ENCODE measurements around the gene TUBA4A. TPM values are rescaled to one million over a fixed set of nuclear protein-coding genes. Genes with fewer than 3 reads are reported as not detected.
"Not testable (repeated sequence)": the region's sequence is repeated elsewhere in the genome, so short reads cannot be mapped to it uniquely, and the experiment has no call there.

The TUBA4A gene
- total RNA-seq, 1 donor from 2014 or later, result 231 TPM

DNA sequence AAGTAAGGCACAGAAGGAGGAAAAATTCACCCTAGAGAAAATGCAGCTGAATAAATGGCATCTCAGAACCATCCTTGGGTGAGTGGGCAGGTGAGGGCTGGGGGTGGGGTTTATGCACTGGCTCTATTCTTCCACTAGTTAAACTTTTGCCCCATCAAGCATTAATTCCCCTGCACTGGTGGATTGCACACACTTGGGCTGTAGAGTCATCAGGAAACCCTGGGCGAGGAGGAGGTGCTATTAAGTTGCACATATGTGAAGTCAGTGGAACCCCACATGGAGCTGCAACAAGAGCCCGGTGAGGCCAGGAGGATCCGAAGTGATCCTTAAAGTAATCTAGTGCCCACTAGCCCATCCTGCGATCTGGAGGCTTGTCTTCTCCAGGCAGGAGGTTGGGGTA is 18.6 kb upstream of the TUBA4A start:
- peaks cover 5% of the 10 kb centered on the region for H3K27me3 Mint-ChIP-seq (ENCODE audit: low read depth)
- DNase-seq (ENCODE audit: low spot score), result no peak
- no peaks in the 10 kb centered on the region for H3K9me3 Mint-ChIP-seq
- no peaks in the 10 kb centered on the region for H3K36me3 Mint-ChIP-seq (ENCODE audit: low read depth)
- no peak overlapping the region for H3K4me3 Mint-ChIP-seq (ENCODE audit: low read depth)
- H3K4me1 Mint-ChIP-seq (ENCODE audit: low read depth), result peaks cover 6% of the 10 kb centered on the region
- intact Hi-C loops (cut with micrococcal nuclease), result no loop called here
- no peak overlapping the region for H3K27ac Mint-ChIP-seq

DNA sequence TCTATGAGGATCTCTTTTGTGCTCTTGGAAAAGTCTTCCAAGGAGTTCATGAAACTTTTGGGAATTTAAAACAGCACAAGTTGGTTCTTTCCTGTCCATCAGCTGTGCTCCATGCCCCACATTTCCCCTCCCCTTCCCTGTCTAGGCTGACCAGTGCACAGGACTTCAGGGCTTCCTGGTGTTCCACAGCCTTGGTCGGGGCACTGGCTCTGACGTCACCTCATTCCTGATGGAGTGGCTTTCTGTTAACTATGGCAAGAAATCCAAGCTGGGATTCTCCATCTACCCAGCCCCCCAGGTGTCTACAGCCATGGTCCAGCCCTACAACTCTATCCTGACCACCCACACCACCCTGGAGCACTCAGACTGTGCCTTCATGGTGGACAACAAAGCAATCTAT is 17.3 kb upstream of the TUBA4A start:
- Mint-ChIP-seq H3K36me3 (ENCODE audit: low read depth) (no peaks in the 10 kb centered on the region), H3K4me1 (ENCODE audit: low read depth) (peaks cover 2% of the 10 kb centered on the region), H3K27me3 (ENCODE audit: low read depth) (peaks cover 5% of the 10 kb centered on the region), H3K9me3 (no peaks in the 10 kb centered on the region), H3K27ac (no peak overlapping the region), H3K4me3 (ENCODE audit: low read depth) (no peak overlapping the region)
- no peak for DNase-seq (ENCODE audit: low spot score)
- intact Hi-C loops (cut with micrococcal nuclease), result no loop called here

DNA sequence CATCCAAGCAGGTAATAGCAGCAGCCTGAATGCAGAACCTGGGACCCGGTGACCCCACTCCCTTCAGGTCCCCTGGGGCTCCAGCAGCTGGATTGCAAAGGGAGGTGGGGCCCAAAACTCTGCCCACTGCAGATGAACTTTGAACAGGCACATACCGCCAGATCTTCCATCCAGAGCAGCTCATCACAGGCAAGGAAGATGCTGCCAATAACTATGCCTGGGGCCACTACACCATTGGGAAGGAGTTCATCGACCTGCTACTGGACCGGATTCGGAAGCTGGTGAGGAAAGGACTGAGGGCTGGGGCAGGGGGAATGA is 16.3 kb upstream of the TUBA4A start:
- Mint-ChIP-seq H3K27ac (no peak overlapping the region), H3K4me1 (ENCODE audit: low read depth) (peaks cover 2% of the 10 kb centered on the region), H3K27me3 (ENCODE audit: low read depth) (peaks cover 5% of the 10 kb centered on the region), H3K9me3 (no peaks in the 10 kb centered on the region), H3K36me3 (ENCODE audit: low read depth) (no peaks in the 10 kb centered on the region), H3K4me3 (ENCODE audit: low read depth) (no peak overlapping the region)
- DNase-seq (ENCODE audit: low spot score), result no peak
- intact Hi-C loops (cut with micrococcal nuclease), result no loop called here

DNA sequence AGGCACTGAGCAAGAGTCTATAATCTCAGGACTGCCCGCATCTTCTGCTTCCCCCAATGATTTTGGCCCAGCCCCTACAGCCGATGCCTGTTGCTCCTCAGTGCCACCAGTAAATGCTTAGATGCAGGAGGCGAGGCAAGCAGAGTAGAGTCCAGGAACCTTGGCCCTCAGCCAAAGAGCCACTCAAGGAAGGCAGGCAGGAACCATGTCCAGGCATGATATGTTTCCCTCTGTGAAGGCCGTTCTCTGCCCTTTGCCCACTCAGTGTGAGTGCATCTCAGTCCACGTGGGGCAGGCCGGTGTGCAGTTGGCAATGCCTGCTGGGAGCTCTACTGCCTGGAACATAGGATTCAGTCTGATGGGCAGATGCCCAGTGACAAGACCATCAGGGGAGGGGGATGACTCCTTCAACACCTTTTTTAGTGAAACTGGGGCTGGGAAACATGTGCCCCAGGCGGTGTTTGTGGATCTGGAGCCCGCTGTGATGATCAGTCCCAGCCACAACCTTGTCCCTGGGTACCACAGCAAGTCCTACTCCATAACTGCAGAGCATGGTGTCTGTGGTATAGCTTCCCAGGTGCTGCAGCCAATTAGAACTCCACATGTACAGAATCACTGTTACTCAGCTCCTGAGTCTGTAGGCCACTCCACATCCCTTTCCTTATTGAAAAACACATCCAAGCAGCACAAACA is 15.8 kb upstream of the TUBA4A start:
- DNase-seq (ENCODE audit: low spot score), result no peak
- intact Hi-C loops (cut with micrococcal nuclease), result no loop called here
- H3K9me3 Mint-ChIP-seq, result no peaks in the 10 kb centered on the region
- no peak overlapping the region for H3K27ac Mint-ChIP-seq
- peaks cover 2% of the 10 kb centered on the region for H3K4me1 Mint-ChIP-seq (ENCODE audit: low read depth)
- no peak overlapping the region for H3K4me3 Mint-ChIP-seq (ENCODE audit: low read depth)
- H3K36me3 Mint-ChIP-seq (ENCODE audit: low read depth), result no peaks in the 10 kb centered on the region
- H3K27me3 Mint-ChIP-seq (ENCODE audit: low read depth), result peaks cover 2% of the 10 kb centered on the region

DNA sequence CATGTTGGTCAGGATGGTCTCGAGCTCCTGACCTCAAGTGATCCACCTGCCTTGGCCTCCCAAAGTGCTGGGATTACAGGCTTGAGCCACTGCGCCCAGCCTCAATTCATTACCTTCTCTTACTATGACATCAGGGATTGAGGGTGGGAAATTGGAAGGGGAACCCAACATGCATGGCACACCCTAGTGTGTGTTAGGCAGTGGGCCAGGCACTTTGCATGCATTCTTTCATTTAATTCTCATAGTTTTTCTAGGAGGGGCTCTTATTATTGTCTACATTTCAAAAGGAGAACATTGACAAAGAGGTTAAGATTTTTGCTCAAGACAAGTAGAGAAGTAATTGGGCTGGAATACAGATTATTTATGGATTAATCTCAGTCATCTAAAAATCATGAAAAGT is 14.6 kb upstream of the TUBA4A start:
- no peak for DNase-seq (ENCODE audit: low spot score)
- intact Hi-C loops (cut with micrococcal nuclease), result no loop called here
- H3K4me1 Mint-ChIP-seq (ENCODE audit: low read depth), result peaks cover 2% of the 10 kb centered on the region
- H3K27ac Mint-ChIP-seq, result no peak overlapping the region
- H3K36me3 Mint-ChIP-seq (ENCODE audit: low read depth), result no peaks in the 10 kb centered on the region
- H3K9me3 Mint-ChIP-seq, result no peaks in the 10 kb centered on the region
- no peak overlapping the region for H3K4me3 Mint-ChIP-seq (ENCODE audit: low read depth)
- peaks cover 2% of the 10 kb centered on the region for H3K27me3 Mint-ChIP-seq (ENCODE audit: low read depth)

DNA sequence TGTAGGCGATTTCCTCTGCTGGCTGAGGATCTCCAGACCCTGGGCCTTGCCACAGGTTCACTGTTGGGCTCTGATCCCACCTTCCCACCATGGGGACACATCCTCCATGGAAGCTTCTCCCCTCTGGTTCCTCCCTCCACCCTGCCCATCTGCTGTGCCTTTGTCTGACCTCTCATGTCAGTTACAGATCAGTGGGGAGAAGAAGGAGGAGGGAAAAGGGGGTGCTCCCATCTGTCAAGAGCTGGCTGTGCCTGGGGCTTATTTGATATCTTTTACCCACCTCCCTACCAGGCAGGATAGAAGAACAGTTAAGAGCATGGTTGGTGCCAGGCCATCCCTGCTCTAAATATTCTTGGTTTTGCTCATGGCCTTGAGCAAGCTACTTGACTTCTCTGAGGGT is 13.2 kb upstream of the TUBA4A start:
- H3K27ac Mint-ChIP-seq, result no peak overlapping the region
- H3K4me3 Mint-ChIP-seq (ENCODE audit: low read depth), result no peak overlapping the region
- no peaks in the 10 kb centered on the region for H3K9me3 Mint-ChIP-seq
- H3K27me3 Mint-ChIP-seq (ENCODE audit: low read depth), result peaks cover 2% of the 10 kb centered on the region
- intact Hi-C loops (cut with micrococcal nuclease), result no loop called here
- no peak for DNase-seq (ENCODE audit: low spot score)
- H3K36me3 Mint-ChIP-seq (ENCODE audit: low read depth), result no peaks in the 10 kb centered on the region
- no peaks in the 10 kb centered on the region for H3K4me1 Mint-ChIP-seq (ENCODE audit: low read depth)

DNA sequence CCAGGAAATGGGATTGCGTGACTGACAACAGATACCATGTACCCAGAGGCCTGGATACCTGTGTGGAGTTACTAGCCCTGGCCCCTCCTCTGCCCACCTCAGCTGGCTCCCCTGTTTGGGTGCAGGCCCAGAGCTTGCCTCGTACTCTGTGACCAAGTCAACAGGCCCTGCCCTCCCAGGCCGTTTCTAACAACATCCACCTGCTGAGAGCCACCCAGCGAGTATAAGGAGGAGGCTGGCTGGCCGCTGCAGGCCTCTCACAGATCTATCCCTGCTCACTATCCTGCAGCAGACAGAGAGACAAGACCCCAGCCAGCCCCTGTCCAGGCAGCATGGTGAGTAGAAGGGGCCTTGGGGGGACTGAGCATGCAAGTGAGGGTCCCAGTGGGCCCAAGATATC is 12.5 kb upstream of the TUBA4A start:
- DNase-seq (ENCODE audit: low spot score), result no peak
- no peaks in the 10 kb centered on the region for H3K36me3 Mint-ChIP-seq (ENCODE audit: low read depth)
- no peaks in the 10 kb centered on the region for H3K9me3 Mint-ChIP-seq
- H3K27ac Mint-ChIP-seq, result no peak overlapping the region
- H3K4me3 Mint-ChIP-seq (ENCODE audit: low read depth), result no peak overlapping the region
- no peaks in the 10 kb centered on the region for H3K4me1 Mint-ChIP-seq (ENCODE audit: low read depth)
- intact Hi-C loops (cut with micrococcal nuclease), result no loop called here
- H3K27me3 Mint-ChIP-seq (ENCODE audit: low read depth), result peaks cover 4% of the 10 kb centered on the region

DNA sequence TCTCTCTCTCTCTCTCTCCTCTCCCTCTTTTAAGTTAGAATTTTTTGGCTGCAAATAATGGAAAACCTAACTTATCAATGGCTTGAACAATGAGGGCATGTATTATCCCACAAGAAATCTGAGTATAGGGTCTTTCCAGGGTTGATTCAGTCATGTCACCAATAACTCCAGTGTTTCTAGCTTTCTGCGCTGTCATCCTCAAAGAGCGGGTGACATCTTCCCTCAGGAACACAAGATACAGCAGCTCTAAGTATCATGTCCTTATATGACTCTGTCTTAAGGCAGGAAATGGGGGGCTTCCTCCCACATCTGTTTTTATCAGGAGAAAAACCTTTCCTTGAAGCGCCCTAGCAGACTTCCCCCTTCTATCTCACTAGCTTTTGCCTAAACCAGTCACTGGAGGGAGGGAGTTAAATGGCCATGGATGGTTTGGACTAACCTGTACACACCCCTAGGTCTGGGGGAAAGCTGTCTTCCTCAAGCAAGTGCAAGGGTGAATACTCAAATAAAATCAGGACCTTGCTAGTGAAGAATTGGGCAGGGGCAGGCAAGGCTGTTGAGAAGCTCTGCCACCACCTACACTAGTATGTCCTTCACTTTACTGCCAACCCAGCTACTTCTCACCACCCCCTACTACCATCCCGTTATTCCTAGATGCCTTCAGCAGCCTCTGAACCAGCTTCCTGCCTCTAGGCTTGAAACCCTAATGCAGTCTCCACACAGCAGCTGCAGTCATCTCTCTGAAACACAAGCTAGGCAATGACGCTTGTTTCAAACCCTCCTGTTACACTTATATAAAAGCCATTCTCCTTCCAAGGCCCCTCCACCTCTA is 7.5 kb upstream of the TUBA4A start:
- intact Hi-C loops (cut with micrococcal nuclease), result no loop called here
- Mint-ChIP-seq H3K36me3 (ENCODE audit: low read depth) (no peaks in the 10 kb centered on the region), H3K4me3 (ENCODE audit: low read depth) (no peak overlapping the region), H3K27me3 (ENCODE audit: low read depth) (peaks cover 13% of the 10 kb centered on the region), H3K9me3 (no peaks in the 10 kb centered on the region), H3K4me1 (ENCODE audit: low read depth) (no peaks in the 10 kb centered on the region), H3K27ac (no peak overlapping the region)
- DNase-seq (ENCODE audit: low spot score), result no peak

DNA sequence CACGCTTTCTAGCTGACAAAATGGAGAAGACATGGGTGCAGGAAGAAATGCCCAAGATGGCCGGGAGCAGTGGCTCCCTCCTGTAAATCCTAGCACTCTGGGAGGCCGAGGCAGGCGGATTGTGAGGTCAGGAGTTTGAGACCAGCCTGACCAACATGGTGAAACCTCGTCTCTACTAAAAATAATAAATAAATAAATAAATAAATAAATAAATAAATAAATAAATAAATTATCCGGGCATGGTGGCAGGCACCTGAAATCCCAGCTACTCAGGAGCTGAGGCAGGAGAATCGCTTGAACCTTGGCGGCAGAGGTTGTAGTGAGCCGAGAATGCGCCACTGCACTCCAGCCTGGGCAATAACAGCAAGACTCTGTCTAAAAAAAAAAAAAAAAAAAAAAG is 5.2 kb upstream of the TUBA4A start:
- Mint-ChIP-seq H3K4me1 (ENCODE audit: low read depth) (peaks cover 10% of the 10 kb centered on the region), H3K27me3 (ENCODE audit: low read depth) (peaks cover 13% of the 10 kb centered on the region)
- H3K36me3 Mint-ChIP-seq (ENCODE audit: low read depth); H3K4me3 Mint-ChIP-seq (ENCODE audit: low read depth); DNase-seq (ENCODE audit: low spot score); H3K9me3 Mint-ChIP-seq; H3K27ac Mint-ChIP-seq: not testable (repeated sequence)
- intact Hi-C loops (cut with micrococcal nuclease), result loop anchor here (10.0 kb wide), 1 partner anchor 854 kb away; no protein-coding TSS in a partner anchor

DNA sequence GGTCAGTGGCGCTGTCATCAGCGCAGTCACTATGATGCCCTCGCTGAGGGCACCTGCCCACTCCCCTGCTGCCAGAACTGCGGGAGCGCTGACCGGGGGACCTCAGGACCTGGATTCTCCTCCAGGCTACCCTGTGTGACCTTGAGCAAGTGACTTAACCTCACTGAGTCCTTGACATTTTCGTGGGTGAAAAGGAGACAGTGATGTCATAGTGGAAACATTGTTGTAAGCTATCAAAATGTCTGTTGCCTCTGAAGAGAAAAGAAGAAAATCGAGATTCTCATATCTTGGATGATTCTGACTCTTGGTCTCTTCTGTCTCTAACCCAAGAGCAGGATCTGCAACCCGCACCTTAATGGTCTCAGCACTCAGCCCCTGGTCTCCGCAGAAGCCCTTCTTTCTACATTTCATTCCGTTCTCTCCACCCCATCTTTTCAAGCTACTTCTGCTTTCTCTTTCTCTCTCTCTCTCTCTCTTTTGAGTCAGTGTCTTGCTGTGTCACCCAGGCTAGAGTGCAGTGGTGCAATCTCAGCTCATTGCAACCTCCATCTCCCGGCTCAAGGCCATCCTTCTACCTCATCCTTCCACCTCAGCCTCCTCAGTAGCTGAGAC is 978 bp upstream of the TUBA4A start:
- H3K4me1 Mint-ChIP-seq (ENCODE audit: low read depth), result peaks cover 39% of the 10 kb centered on the region
- intact Hi-C loops (cut with micrococcal nuclease), result loop anchor here (1.0 to 10.0 kb wide), 2 partner anchors 25 to 850 kb away; partner anchors contain the start of gene DNAJB2
- H3K27me3 Mint-ChIP-seq (ENCODE audit: low read depth), result peaks cover 3% of the 10 kb centered on the region
- peak overlapping the region; percentile 92 for H3K27ac Mint-ChIP-seq
- peak overlapping the region; percentile 77 for H3K4me3 Mint-ChIP-seq (ENCODE audit: low read depth)
- peaks cover 36% of the 10 kb centered on the region for H3K36me3 Mint-ChIP-seq (ENCODE audit: low read depth)
- no peaks in the 10 kb centered on the region for H3K9me3 Mint-ChIP-seq
- peak; percentile 40 for DNase-seq (ENCODE audit: low spot score)

DNA sequence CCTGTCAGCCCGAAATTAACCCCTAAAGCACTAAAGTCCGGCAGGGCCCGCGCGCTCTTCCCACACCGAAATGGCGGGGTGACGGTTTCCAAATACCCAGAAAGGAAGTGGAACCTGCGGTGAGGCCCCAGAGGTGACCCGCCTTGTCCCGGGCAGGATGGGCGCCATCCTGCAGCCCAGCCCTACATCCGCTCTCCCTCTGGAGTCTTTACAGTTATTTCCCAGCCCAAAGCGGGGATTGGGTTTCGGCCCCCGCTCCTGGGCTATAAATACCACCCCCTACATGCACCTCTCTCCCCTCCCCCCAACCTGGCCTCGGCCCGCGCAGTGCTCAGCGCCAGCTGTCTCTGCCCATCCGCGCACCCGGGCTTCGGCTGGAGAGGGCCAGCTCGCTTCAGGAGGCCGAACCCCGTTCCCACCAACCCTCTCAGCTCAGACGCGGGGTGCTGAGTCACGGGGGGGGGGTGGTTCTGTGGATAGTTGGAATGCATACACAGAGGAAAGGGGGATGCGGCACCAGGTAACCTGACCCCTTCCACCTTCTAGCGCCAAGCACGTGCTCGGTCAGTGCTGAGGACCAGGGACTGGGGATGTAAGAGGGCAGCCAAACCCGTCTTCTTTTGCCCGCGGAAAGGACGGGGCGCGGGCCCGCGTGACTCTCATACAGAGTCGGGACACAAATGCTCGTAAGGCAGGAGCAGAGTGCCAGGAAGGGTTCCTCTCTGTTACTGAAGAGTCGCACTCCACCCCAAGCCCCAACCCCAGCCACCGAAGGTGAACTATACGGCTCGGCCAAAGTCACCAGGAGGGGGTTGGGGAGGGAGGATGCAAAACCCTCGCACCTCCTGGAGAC is 592 bp downstream of the TUBA4A start, which contains the start of gene TUBA4B:
Gene TUBA4B (plus strand): TSS at position 344 of the 853 bp plus-strand sequence. CDS start 165 bp downstream, at position 509.
- H3K27me3 Mint-ChIP-seq (ENCODE audit: low read depth), result no peaks in the 10 kb centered on the region
- peak within 1 kb of the TSS; percentile 92 for H3K27ac Mint-ChIP-seq
- DNase-seq (ENCODE audit: low spot score), result peak; percentile 54
- peaks cover 54% of the 10 kb centered on the region for H3K4me1 Mint-ChIP-seq (ENCODE audit: low read depth)
- peaks cover 51% of the 10 kb centered on the region for H3K36me3 Mint-ChIP-seq (ENCODE audit: low read depth)
- intact Hi-C loops (cut with micrococcal nuclease), result loop anchor here (1.0 to 10.0 kb wide), 8 partner anchors 8 to 848 kb away; partner anchors contain the start of genes ANKZF1, ATG9A, CNPPD1 and GLB1L
- H3K9me3 Mint-ChIP-seq, result no peaks in the 10 kb centered on the region
- peak within 1 kb of the TSS; percentile 77 for H3K4me3 Mint-ChIP-seq (ENCODE audit: low read depth)

DNA sequence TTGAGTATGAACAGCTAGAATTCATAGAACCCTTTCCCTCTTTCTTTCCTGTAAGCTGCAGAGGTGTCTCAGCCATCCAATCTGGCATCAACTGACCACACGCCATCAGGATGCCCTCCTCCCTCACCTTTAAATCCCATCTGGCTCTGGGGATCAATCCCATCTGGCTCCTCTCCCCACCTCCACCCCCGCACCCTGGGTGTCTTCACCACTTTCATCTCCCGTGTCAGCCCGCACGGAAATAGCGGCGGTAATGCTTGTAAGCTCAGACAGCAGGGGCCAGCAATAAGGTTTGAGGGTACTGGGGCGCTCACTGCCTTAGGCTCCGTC is 1.2 kb downstream of the TUBA4A start:
- no peak for DNase-seq (ENCODE audit: low spot score)
- H3K4me3 Mint-ChIP-seq (ENCODE audit: low read depth), result peak overlapping the region; percentile 77
- peaks cover 60% of the 10 kb centered on the region for H3K4me1 Mint-ChIP-seq (ENCODE audit: low read depth)
- intact Hi-C loops (cut with micrococcal nuclease), result loop anchor here (2.0 to 10.0 kb wide), 3 partner anchors 42 to 848 kb away; no protein-coding TSS in a partner anchor
- H3K27ac Mint-ChIP-seq, result peak overlapping the region; percentile 85
- no peaks in the 10 kb centered on the region for H3K27me3 Mint-ChIP-seq (ENCODE audit: low read depth)
- H3K9me3 Mint-ChIP-seq, result no peaks in the 10 kb centered on the region
- peaks cover 57% of the 10 kb centered on the region for H3K36me3 Mint-ChIP-seq (ENCODE audit: low read depth)

All from activated T-helper 2 cell treated with anti-CD3 and anti-CD28 coated beads, Interferon-gamma antibody, Interleukin-2, Interleukin-4, amounts not matched to agents 10 μg/mL and 5 μg/mL and 100 μg/mL, durations not matched to agents 14 hours and 24 hours and 36 hours (primary cell).